OCI-M2 (cell line): ENCODE measurements around the gene TENM4.

Experiments used
- DNase-seq: peaks from one replicate; lab custom pipeline; 2025; ENCODE audit not compliant: unreplicated experiment; lab: John Stamatoyannopoulos, UW

Gene TENM4

DNA sequence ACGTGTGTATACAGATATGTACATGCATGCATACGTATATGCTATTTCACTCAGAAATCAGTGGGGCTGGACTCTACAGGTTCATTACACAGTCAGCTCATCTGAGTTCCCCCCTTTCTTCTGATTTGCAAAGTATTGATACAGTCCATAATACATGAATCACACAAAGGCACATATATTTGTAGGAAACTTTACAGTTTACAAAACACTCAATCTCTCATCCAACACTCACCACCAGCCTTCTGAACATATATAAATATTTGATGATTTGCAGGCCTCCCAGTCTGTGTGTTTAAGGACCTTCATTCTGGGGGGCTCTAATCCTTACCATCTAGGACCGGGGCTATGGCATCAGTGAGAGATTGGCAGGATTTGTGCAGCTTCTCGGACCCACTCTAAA is 293.8 kb downstream of the TENM4 start:
- DNase-seq, result no peak

DNA sequence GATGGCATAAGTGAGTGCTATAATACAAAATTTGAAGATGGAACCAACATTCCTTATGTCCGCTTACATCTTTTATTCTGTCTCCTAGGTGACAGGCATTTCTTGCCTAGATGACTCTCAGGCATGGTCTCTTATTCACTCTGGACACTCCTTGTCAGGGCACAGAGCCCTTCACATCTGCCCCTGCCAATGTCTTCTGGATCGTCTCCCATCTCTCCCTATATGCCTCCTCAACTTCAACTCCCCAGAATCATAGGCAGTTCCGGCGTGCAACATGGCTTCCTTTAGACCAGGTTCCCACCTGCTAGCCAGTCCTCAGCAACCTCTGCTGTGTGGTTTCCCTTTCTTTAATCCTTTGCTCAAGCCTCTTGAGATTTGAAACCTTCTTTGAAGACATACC is 300.9 kb downstream of the TENM4 start:
- DNase-seq, result no peak

DNA sequence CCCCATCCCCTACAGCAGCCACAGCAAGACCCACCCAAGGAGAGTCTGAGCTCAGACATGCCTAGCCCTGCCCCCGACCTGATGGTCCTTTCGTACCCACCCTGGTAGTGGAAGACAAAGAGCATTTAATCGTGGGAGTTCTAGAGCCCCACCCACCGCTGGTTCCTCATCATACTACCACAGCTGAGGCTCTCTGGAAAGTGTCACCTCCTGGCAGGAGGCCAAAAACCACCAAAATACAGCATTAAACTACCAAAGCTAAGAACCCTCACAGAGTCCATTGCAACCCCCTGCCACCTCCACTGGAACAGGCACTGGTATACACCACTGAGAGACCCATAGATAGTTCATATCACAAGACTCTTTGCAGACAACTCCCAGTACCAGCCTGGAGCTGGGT is 311.1 kb downstream of the TENM4 start:
- no peak for DNase-seq

DNA sequence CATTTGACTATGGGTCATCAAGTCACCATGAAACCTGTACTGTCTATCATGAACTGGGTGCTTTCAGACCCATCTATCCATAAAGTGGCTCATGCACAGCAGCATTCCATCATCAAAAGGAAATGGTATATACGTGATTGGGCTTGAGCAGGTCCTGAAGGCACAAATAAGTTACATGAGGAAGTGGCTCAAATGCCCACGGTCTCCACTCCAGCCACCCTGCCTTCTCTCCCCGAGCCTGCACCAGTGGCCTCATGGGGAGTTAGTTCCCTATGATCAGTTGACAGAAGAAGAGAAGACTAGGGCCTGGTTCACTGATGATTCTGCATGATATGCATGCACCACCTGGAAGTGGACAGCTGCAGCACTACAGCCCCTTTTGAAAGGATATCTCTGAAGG is 312.5 kb downstream of the TENM4 start:
- DNase-seq, result no peak

DNA sequence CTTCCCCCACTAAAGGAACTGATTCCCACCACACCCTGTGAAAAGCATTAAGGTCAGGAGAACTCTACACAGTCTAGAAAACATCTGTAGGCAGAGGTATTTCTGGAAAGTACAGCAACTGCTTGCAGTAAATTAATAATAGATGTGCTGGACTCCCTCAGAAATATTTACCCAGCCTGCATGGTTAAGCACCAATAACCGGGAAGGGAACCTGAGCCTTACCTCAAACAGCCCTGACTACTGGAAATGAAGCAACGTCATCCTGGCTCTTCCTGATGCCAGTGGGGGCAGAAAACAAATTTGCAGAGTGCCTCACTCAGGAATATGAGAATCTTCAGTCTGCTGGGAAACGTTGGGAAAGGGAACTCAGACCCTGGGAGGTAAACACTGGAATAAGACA is 318.1 kb downstream of the TENM4 start:
- no peak for DNase-seq

DNA sequence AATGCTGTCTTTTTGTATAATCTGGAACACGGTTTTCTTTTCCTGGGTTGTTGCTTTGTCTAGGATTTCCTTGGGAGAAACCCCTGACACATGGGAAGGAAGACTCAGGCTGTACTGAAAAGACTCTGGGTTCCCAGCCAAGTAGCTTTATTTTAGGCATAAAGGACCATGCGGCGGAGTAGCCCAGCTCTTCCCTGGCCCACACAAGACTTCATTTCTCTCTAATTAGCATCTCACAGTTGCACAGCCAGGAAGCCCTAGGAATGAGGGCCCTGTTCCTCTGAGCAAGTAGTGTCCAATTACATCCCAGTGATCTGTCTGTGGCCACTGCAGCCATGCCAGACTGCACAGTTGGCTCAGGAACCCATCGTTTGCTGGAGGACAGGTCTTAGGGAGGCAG is 319.5 kb downstream of the TENM4 start:
- no peak for DNase-seq

DNA sequence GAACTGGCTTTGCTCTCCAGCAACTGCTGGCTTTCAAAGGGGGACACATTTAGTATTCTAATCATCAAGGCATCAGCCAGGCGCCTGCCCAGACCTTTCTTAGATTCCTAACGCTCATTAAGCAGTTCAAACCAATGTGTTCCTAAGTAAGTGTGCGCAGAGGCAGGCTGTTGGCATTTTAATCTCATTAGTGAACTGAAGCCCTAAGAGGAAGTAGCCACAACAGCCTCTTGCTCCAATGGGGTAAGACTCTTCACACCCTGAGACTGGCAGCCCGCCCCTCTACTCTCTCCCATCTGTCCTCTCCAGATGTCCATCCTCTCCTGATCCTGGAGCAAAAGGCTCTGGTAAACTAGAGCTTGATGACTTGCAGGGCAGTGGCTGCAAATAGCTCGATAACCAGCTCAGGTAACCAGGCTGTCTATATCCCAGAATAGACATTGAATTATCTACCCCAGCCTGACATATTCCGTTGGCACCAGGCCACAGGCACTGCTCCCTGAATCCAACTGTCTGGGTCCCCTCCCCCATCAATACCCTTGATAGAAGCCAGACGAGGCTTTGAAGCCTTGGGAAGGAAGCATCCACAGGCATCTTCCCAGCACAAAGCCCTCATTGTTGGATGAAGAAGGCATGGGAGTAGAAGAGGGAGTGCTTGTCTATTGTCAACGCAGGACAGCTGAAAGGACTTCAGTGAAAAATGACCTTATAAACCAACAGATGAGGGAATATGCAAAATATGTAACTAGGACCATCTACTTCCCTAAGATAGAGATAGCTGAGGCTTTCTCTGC is 321.1 kb downstream of the TENM4 start:
- DNase-seq, result no peak

DNA sequence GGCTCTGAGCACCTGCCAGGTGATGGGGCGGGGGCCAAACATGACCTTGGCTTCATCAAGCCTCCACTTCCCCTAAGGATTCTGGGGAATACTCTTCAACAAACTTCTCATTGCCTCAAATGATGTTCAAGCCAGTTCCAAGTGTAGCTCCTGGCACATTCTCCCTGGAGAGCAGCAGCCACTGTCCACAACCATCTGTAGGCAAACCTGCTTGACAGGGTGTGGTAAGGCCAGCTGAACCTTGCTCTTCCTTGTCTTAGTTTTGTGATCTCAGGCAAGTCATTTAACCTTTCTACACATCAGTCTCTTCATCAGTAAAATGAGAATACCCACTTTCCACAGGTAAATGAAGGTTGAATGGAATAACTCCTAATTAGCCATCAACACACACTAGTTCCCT is 323.3 kb downstream of the TENM4 start:
- DNase-seq, result no peak

DNA sequence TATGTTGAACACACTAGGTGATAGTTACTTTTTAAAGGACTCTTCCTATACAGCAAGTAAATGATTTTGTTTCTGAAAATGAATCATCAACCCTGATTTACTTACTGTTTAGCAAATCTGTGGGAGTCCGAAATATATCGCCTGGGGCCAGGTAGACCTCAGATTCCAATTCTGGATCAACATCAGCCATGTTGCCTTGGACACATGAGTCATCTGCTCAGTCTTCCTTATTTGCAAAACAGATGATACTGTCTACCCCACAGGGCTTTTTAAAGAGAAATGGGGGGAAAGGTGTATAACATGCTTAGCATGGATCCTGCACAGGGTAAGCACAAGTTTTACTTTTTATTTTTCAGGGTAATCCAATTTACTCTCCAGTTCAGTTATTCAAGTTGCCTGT is 324.2 kb downstream of the TENM4 start:
- DNase-seq, result no peak

DNA sequence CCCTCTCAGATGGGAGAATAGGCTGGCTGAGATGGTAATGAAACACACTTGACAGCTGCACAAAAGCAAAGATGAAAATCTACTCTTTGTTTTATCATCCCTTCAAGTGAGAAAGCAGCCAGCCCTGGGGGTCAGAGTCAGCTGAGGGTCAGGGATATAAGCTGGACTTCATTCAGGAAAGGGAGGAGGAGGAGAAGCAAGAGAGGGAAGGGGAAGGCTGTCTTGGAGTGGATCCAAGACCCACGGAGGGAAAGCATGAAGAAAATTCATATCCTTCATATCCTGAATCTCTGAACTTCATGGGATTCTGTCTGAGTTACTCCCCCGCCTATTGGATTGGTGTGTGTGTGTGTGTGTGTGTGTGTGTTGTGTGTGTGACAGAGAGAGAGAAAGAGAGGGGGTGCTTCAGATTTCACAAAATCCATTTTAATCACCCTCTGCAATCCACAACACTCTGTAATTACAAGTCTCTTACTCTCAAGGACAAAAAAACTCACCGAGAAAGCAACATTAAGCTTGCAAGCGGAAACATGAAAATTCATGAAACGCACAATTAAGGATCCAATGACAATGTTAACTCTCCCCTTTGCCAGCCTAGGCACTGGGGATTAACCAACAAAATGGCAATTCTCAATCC is 327.7 kb downstream of the TENM4 start:
- no peak for DNase-seq

DNA sequence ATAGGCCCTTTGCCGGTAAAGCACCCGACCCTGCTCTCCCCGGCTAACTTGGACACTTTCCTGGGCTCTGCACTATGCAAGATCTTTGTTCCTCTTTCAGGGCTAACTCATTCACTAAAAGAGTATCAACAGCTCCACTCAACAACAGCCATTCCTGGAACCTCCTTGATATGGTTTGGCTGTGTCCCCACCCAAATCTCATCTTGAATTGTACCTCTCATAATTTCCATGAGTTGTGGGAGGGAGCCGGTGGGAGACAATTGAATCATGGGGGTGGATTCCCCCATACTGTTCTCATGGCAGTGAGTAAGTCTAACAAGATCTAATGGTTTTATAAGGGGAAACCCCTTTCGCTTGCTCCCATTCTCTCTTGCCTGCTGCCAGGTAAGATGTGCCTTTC is 330.0 kb downstream of the TENM4 start:
- DNase-seq, result no peak

DNA sequence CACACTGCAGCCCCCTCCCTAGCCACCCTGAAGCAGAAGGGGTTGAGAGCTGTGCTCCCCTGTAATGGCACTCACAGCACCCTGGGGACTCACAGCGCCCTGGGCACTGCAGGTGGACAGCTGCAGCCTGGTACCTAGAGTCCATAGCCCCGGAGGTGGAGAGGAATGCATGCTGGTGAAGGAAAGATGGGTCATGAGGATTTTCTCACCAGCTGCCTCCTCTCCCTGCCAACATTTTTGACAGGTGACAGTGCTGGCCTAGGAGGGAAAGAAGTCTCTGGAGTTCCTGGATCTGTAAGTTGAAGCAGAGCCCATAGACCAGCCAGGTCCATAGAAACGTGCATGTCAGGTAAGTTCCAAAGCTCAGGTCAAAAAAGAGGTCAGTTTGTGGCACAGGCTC is 330.5 kb downstream of the TENM4 start:
- no peak for DNase-seq

DNA sequence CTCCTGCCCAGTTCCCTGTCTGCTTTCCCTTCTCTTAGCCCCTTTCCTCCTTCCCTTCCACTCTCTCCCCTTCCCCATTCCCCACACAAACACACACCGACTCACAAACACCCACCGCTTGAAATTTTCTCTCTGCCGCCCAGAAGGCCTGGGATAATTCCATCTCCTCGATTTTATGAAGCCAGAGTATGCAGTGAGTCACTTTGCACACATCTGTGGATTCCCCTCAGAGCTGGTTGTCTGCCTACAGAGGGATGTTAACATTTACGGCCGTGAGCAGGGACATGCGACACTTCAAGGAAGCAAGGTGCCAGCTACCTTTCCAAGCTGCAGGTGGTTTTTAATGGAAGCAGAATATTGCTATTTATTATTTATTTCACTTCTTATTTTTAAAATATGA is 332.0 kb downstream of the TENM4 start:
- no peak for DNase-seq

DNA sequence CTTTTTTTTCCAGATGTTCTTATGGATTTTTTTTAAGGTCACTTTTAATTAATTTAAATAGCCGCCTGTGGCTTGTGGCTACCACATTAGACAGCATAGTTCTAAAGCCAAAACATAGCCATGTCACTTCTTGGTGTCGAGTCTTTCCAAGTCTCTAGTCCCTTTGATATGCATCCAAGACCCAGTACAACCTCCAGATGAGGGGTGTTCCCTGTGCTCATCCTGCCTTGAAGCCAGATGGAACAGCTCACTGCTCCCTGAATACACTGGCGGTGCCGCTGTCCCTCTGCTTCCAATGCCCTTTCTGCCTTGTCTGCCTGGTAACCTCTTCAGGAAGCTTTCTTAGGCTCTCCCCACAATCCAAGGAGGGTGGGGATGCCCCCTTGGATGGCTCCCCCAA is 338.0 kb downstream of the TENM4 start:
- DNase-seq, result no peak

DNA sequence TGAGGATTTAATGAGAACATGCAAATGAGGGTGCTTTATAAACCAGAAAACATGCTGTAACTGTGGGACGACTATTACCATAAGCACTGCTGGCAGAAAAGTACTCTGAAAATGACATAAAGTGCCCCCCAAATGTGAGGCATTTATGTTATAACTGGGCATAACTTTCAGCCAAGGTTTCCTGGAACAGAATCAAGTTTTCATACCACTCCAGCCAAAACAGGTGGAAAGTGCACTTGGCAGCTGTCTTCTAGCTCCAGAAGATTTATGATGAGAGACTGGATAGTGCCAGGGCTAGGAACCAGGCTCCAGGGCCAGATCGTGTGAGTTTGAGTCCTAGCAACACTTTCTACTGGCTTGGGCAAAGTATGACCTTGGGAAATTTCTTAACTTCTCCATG is 339.2 kb downstream of the TENM4 start:
- no peak for DNase-seq

DNA sequence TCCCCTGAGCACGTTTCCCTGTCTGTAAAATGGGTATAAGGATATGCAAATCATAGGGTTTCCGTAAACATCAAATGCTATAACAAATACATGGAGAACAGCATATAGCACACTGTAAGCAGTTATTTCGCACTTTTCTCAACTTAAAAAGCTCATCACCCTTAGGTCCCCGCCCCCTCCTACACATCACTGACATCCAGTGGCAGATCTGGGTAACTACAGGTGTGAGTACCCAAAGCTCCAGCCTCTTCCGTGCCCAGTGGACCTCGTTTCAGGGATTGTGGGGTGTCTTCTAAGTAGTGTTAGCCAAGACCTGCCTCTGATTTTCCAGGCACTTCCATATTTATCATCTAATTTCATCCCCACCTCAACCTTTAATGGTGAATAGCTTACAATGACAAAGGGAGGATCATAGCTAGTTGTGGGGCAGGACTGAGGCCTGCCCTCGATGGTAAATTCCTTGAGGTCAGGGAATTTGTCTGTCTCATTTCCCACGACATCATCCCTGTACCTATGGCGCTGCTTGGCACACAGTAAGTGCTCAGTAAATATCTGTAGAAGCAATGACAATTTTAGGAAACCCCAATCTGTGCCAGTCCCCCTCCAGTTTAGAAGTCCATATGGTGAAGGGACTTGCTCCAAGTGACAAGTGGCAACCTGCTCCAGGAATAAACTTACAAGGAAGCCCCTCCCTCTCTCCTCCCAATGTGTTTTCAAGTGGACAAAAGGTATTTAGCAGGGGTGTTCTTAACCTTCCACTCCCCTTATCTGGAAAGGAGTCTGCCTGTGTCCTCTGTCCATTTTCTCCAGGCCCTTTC is 340.5 kb downstream of the TENM4 start:
- no peak for DNase-seq

DNA sequence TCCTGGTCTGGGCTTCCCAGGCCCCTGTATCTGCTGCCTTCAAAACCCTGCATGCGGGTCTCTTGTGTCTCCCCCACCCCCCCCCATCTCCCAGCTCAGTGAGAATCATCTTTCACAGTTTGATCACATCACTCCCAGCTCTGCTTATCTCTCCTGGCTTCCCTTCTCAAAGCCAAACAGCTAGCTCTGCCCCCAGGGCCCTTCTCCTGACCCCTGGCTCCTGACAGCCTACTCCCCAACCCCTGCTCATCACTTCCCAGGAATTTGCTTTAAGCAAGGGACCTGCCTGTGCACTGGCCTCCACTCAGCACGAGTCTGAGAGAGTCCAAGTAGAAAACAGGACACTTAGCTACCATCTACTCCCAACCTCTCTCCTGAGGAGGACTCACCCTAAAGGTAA is 342.7 kb downstream of the TENM4 start:
- DNase-seq, result no peak

DNA sequence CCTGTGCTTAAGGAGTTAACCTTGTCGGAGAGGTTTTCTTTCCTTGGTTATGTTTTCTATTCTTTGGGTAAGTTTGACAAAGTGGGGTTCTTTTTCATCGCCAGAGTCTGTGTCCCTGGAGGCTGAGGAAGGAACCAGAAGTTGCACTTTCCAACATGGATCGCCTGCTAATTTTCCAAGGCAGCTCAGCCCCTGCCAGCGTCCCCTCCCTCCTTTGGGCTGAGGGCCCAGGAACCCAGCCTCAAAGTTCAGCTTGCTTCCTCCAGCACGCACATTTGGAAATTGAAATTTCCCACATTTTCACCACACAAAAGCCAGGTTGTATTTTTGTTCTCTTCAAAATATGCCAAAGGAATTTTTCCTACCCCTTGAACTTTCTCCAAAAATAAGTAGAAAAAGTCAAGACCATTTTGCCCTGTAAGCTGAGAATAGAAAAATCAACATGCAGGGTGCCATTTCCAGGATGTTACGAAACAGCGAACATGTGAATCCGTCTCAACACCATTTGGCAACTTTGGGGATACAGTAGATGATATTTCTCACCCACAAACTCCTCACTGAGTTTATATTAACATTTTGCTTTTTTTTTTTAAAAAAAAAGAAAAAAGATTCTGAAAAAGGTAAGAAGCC is 343.5 kb downstream of the TENM4 start:
- no peak for DNase-seq

DNA sequence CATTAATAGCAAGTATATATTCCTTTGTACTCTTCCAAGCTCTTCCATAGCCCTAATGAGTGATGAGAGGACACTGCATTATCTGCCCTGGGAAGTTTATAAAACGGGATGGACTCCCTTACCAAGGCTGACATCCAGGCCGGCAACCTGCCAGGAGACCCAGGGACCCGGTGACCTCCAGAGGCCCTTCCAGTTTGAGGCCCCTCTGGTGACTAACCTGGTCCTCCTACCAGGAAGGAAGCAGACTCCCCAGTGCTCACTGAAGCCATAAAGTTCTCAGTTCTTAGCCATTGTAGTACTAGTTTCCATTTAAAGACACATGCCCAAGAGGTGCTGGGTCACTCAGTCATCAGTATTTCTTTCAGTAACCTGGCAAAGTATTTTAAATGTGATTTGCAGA is 345.4 kb downstream of the TENM4 start:
- no peak for DNase-seq

DNA sequence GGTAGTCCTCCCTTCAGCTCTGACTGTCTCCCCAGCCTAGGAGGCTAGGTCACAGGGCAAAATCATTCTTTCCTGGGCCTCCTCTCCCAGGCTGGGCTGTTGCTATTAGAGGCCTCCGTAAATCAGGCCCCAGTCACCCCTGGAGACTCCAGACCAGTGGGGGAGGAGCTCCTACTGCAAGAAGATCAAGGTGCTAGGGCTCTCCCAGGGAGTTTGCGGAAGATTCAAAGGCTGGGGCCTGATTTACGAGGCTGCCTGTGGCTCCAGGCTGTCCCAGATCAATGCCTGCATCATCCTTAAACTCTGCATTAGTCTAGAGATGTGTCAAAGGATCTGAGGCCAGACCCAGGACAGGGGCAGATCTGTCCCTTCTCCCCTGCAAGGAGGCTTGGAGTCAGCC is 346.2 kb downstream of the TENM4 start:
- no peak for DNase-seq

DNA sequence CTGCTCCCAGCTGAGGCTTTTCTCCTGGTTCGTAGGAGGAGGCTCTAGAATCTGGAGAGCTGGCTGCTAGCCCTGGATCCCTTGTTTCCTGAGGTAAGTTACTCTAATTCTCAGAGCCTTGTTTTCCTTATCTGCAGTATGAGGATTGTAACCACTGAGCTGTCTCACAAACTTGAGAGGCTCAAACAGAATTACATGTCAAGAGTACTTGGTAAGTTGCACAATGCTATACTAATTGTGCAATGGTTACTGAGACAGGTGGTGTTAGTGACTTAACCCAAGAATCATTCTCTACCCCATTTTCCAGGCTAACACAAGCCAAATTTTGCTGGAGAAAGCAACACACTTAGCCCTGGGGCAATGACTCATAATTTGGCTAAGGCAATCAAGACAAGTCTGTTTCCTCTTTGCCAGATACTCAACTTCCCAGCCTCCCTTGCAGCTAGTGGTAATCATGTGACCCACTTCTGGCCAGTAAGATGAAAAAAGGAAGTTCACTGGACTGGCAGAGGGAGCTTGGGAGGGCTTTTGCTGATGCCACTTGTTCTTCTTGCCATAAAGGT is 348.0 kb downstream of the TENM4 start:
- no peak for DNase-seq
